K562 (cell line): ENCODE measurements around the gene PFKP. TPM values are rescaled to one million over a fixed set of nuclear protein-coding genes. Genes with fewer than 3 reads are reported as not detected.
A peak's percentile ranks its signal among the peaks of the same experiment; 100 is the strongest.

ENCODE experiments used
- BCOR ChIP-seq: fragments of 450-650 bp; IDR thresholded peaks from 2 replicates; pipeline ENCODE4 v1.6.1; 2016
- CBFA2T2 ChIP-seq: fragments of 450-650 bp; conservative IDR thresholded peaks from 2 replicates; pipeline ENCODE4 v1.6.1; 2017; ENCODE audit warnings: mild to moderate bottlenecking
- JUND ChIP-seq, 2 experiments: IDR thresholded peaks; 2 replicates in 1 of 2; 3 replicates in 1 of 2; pipeline ENCODE4 v1.6.1; 2011; ENCODE audit warnings: borderline replicate concordance in 2 of 2, low read depth in 2 of 2, low read length in 2 of 2, improper control_type of control experiment in 1 of 2, missing biosample characterization in 1 of 2, missing genetic modification characterization in 1 of 2, missing genetic modification reagents in 1 of 2
- MAZ ChIP-seq, 2 experiments: fragments of 450-650 bp in 1 of 2; sonication (generic) in 1 of 2; formaldehyde crosslinking; IDR thresholded peaks in 1 of 2; conservative IDR thresholded peaks in 1 of 2; 2 replicates each; pipeline versions ENCODE4 v1.4.0 to v1.5.0; 2020; ENCODE audit warnings: mild to moderate bottlenecking in 1 of 2, missing genetic modification reagents in 1 of 2
- MCM5 ChIP-seq: fragments of 450-650 bp; IDR thresholded peaks from 2 replicates; pipeline ENCODE4 v1.6.1; 2016; ENCODE audit warnings: low read depth
- SMARCE1 ChIP-seq: fragments of 450-650 bp; IDR thresholded peaks from 2 replicates; pipeline ENCODE4 v1.7.1; 2016; ENCODE audit warnings: mild to moderate bottlenecking
- SREBF1 ChIP-seq: fragments of 150-350 bp; IDR thresholded peaks from 2 replicates; pipeline ENCODE4 v1.6.1; 2014; ENCODE audit warnings: antibody characterized with exemption, low read depth, low read length, borderline replicate concordance
- STAT5B ChIP-seq: fragments of 250-450 bp; sonication (Bioruptor Pico); IDR thresholded peaks from 2 replicates; pipeline ENCODE4 v1.8.0; 2021; ENCODE audit warnings: mild to moderate bottlenecking, inconsistent platforms
- TRIM24 ChIP-seq, 2 experiments: fragments of 450-650 bp; IDR thresholded peaks; 2 replicates each; pipeline ENCODE4 v1.6.1; 2016
- ZNF830 ChIP-seq: fragments of 250-450 bp; sonication (Bioruptor Pico); IDR thresholded peaks from 2 replicates; pipeline ENCODE4 v1.5.0; 2021; ENCODE audit warnings: mild to moderate bottlenecking
- polyA plus RNA-seq, 8 experiments: library from polyadenylated mRNA; depleted of rRNA in 4 of 8; stranded (reverse) in 5 of 8; unstranded in 3 of 8; fragments of >200 nt; fragmentation: Nextera tagmentation in 2 of 8; fragmentation: Illumina TruSeq in 1 of 8; extraction: Ambion mirVana in 2 of 8; extraction: Trizol in 1 of 8; gene quantifications; 2 replicates each; pipeline versions ENCODE4 v1.2.1 to v1.2.3, GENCODE V29; 2011 to 2014; ENCODE audit warnings: inconsistent platforms in 1 of 8, missing spikeins in 1 of 8
- total RNA-seq, 7 experiments: library from RNA; depleted of rRNA in 6 of 7; stranded (reverse); fragments of >200 nt in 6 of 7; fragmentation: Illumina TruSeq in 2 of 7; extraction: Trizol in 2 of 7; gene quantifications; 2 replicates each; pipeline versions ENCODE4 v1.2.1 to v1.2.3, GENCODE V29; 2011 to 2021; ENCODE audit warnings: low replicate concordance in 1 of 7
- TF ChIP-seq, protein P1 (sequence below): fragments of 450-650 bp; IDR thresholded peaks from 2 replicates; pipeline ENCODE4 v1.6.1; 2016; ENCODE audit warnings: mild to moderate bottlenecking, moderate library complexity
- TF ChIP-seq, protein P2 (sequence below): fragments of 450-650 bp; IDR thresholded peaks from 2 replicates; pipeline ENCODE4 v1.6.1; 2016; ENCODE audit warnings: antibody characterized with exemption

The PFKP gene
- total and polyA plus RNA-seq, 9 of the 15 experiments (the other 6 are each of a cell fraction or from before 2014, with no cell fraction given): 23.5 to 116 (median 62.1) TPM

DNA sequence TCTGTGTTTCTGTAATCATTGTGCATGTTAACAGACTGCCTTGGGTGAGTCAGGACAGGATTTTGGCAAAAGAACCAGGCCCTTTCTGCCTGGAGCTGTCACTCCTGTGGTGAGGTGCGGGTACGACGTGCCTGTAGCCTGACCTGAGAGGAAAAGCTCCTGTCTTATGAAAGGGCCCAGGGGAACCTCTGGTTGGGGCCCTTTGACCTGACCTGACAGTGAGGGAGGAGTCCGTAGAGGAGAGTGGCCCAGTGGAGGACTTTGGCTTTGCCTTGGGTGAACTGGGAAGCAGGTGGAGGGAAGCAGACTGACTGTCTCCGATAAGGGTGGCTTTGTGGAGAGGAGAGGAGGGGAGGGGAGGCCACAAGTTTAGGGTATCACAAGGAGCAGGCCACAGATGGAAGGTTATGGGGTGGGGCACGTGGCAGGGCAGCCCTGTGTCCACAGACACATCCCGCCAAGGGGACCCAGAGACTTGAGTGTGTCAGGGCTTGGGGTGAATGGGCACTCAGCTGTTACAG lies 6.9 kb downstream of the PFKP start (continued):
- TF ChIP-seq CBFA2T2: peak; percentile 90
- no peak for TF ChIP-seq ZNF830 (CRISPR knock-in tag)
- TF ChIP-seq, protein P1, sequence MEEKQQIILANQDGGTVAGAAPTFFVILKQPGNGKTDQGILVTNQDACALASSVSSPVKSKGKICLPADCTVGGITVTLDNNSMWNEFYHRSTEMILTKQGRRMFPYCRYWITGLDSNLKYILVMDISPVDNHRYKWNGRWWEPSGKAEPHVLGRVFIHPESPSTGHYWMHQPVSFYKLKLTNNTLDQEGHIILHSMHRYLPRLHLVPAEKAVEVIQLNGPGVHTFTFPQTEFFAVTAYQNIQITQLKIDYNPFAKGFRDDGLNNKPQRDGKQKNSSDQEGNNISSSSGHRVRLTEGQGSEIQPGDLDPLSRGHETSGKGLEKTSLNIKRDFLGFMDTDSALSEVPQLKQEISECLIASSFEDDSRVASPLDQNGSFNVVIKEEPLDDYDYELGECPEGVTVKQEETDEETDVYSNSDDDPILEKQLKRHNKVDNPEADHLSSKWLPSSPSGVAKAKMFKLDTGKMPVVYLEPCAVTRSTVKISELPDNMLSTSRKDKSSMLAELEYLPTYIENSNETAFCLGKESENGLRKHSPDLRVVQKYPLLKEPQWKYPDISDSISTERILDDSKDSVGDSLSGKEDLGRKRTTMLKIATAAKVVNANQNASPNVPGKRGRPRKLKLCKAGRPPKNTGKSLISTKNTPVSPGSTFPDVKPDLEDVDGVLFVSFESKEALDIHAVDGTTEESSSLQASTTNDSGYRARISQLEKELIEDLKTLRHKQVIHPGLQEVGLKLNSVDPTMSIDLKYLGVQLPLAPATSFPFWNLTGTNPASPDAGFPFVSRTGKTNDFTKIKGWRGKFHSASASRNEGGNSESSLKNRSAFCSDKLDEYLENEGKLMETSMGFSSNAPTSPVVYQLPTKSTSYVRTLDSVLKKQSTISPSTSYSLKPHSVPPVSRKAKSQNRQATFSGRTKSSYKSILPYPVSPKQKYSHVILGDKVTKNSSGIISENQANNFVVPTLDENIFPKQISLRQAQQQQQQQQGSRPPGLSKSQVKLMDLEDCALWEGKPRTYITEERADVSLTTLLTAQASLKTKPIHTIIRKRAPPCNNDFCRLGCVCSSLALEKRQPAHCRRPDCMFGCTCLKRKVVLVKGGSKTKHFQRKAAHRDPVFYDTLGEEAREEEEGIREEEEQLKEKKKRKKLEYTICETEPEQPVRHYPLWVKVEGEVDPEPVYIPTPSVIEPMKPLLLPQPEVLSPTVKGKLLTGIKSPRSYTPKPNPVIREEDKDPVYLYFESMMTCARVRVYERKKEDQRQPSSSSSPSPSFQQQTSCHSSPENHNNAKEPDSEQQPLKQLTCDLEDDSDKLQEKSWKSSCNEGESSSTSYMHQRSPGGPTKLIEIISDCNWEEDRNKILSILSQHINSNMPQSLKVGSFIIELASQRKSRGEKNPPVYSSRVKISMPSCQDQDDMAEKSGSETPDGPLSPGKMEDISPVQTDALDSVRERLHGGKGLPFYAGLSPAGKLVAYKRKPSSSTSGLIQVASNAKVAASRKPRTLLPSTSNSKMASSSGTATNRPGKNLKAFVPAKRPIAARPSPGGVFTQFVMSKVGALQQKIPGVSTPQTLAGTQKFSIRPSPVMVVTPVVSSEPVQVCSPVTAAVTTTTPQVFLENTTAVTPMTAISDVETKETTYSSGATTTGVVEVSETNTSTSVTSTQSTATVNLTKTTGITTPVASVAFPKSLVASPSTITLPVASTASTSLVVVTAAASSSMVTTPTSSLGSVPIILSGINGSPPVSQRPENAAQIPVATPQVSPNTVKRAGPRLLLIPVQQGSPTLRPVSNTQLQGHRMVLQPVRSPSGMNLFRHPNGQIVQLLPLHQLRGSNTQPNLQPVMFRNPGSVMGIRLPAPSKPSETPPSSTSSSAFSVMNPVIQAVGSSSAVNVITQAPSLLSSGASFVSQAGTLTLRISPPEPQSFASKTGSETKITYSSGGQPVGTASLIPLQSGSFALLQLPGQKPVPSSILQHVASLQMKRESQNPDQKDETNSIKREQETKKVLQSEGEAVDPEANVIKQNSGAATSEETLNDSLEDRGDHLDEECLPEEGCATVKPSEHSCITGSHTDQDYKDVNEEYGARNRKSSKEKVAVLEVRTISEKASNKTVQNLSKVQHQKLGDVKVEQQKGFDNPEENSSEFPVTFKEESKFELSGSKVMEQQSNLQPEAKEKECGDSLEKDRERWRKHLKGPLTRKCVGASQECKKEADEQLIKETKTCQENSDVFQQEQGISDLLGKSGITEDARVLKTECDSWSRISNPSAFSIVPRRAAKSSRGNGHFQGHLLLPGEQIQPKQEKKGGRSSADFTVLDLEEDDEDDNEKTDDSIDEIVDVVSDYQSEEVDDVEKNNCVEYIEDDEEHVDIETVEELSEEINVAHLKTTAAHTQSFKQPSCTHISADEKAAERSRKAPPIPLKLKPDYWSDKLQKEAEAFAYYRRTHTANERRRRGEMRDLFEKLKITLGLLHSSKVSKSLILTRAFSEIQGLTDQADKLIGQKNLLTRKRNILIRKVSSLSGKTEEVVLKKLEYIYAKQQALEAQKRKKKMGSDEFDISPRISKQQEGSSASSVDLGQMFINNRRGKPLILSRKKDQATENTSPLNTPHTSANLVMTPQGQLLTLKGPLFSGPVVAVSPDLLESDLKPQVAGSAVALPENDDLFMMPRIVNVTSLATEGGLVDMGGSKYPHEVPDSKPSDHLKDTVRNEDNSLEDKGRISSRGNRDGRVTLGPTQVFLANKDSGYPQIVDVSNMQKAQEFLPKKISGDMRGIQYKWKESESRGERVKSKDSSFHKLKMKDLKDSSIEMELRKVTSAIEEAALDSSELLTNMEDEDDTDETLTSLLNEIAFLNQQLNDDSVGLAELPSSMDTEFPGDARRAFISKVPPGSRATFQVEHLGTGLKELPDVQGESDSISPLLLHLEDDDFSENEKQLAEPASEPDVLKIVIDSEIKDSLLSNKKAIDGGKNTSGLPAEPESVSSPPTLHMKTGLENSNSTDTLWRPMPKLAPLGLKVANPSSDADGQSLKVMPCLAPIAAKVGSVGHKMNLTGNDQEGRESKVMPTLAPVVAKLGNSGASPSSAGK: peak; percentile 49
- no peak for TF ChIP-seq STAT5B
- TF ChIP-seq TRIM24 (IDR thresholded peaks at IDR 0.05): peak; percentile 58 to 71
- no peak for TF ChIP-seq BCOR
- TF ChIP-seq MCM5: no peak
- TF ChIP-seq SMARCE1: peak; percentile 31; the same call in 1 of the 2 replicates
- TF ChIP-seq MAZ (CRISPR knock-in tag; conservative IDR thresholded peaks at IDR 0.05 in 1 of 2, IDR thresholded peaks at IDR 0.05 in 1 of 2): 0 out of 4 replicates have a peak, but pooled peaks of 1 of the 2 experiments have one; percentile 27
- TF ChIP-seq SREBF1: no peak
- peak; percentile 12; the same call in 1 of the 2 replicates for TF ChIP-seq JUND (IDR thresholded peaks at IDR 0.05; ENCODE audit: borderline replicate concordance, low read depth, low read length)
- no peak; the same call in 2 of the 3 replicates for TF ChIP-seq JUND (tag; IDR thresholded peaks at IDR 0.05; ENCODE audit: borderline replicate concordance, low read depth, low read length)
- TF ChIP-seq, protein P2, sequence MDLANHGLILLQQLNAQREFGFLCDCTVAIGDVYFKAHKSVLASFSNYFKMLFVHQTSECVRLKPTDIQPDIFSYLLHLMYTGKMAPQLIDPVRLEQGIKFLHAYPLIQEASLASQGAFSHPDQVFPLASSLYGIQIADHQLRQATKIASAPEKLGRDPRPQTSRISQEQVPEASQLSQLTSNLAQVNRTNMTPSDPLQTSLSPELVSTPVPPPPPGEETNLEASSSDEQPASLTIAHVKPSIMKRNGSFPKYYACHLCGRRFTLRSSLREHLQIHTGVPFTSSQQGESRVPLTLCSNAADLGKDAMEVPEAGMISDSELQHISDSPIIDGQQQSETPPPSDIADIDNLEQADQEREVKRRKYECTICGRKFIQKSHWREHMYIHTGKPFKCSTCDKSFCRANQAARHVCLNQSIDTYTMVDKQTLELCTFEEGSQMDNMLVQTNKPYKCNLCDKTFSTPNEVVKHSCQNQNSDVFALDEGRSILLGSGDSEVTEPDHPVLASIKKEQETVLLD: peak; percentile 58; the same call in 1 of the 2 replicates
